NCI-H526 treated with DMSO at 0.1 percent for 48 hours (cell line): ENCODE data around the gene KPTN.

ENCODE experiments used
- DNase-seq: peaks from one replicate; lab custom pipeline; 2025; lab: John Stamatoyannopoulos, UW

KPTN gene

DNA sequence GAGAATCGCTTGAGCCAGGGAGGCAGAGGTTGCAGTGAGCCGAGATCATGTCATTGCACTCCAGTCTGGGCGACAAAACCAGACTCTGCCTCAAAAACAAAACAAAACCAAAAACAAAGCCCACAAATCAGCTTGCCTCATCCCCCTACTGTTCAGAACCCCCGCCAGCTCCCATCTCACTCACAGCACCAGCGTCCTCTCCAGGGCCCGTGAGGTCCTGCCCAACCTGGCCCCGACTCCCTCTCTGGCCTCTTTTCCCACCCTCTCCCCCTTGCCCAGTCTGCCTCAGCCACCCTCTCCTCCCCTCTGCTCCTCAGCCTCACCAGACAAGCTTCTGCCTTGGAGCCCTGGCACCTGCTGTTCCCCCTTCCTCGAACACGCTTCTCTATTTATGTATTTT is 16.1 kb downstream of the KPTN start:
- no peak for DNase-seq

DNA sequence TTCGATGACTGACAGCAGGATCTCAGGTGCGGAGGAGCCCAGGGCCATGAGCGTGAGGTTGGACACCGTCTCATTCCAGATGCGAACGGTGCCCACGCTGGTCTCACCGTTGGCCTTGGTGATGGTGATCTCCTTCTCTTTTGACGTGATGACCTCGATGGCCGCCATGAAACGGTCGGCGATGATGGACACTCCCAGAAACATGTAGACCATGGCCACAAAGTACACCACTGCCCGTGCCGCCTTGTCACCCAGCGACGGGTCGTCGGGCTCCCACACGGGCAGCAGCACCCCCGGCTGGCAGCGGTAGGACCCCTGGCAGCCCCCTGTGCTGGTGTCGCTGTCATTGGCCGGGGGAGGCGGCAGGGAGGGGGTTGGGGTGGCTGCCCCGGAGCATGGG is 18.1 kb downstream of the KPTN start:
- no peak for DNase-seq

DNA sequence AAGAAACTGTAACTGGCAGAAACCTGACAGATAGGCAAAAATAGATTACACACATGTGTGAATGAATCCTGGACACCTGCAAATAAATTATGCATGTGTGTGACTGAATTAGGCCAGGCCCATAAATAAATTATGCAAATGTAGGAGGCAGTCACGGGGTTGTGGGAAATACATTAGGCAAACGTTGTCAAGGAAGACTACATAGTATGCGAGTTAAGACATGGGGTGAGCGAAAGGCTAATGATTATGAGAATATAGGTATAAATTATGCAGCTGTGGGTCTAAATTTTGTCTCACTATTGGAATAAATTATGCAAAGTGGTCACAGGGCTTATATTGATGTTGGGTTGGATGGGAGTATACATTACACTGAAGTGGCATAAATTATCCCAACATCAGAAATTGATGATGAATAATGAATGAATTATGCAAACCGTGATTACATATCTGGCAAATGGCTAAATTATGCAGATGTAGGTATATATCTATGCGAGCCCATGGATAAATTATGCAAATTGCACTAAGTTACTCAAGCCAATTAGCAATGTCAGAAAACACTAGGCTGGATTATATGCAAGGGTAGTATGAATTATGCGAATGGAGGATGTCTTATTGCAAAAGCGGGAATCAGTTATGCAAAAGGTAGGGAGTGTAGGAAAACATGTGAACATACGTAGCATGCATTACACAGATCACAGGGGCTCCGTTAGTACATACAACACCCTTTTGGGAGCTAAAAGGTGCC is 19.2 kb downstream of the KPTN start:
- peak; percentile 96 for DNase-seq

DNA sequence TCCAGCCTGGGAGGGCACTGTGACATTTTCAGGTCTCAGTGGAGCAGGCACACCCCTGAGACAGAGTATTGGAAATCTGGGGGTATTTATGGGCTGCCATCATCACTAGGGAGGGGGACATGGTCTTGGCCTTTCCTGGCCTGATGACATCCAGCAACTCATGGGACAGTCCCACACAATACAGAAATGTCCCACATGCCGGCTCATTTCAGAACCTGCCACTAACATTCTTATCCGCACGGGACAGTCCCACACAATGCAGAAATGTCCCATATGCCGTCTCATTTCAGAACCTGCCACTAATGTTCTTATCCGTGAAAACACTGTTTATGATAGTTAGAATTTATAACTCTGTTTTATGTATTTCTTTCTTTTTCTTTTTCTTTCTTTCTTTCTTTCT is 22.1 kb downstream of the KPTN start:
- DNase-seq, result no peak

DNA sequence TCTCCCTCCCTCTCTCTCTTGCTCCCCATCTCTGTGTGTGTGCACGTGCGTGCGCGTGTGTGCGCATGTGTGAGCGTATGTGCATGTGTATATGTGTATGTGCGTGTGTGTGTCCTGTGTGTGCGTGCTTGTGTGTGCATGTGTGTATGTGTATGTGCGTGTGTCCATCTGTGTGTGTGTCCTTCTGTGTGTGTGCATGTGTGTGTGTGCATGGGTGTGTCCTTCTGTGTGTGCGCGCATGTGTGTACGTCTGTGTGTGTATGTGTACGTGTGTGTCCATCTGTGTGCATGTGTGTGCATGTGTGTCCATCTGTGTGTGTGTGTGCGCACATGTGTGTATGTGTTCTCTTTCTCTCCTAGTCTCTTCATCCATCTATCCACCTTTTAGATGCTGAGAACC is 24.5 kb downstream of the KPTN start:
- no peak for DNase-seq

DNA sequence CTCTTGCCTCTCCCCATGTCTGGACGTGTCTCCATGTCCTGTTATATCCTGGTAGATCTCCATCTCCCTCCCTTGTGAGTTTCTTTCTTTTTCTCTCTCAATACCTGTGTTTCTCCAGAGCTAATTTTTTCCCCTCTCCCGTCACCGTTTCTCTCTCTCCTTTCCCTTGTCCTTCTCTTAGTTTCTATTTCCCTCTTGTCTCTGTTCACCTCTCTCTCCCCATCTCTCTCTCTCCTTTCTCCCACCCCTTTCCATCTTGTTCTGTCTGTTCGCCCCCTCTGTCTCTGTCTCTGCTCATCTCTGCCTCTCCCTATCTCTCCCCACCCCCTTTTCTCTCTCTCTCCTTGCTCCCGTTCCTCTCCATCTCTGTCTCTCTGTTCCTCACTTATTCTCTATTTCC is 25.3 kb downstream of the KPTN start:
- DNase-seq, result no peak

DNA sequence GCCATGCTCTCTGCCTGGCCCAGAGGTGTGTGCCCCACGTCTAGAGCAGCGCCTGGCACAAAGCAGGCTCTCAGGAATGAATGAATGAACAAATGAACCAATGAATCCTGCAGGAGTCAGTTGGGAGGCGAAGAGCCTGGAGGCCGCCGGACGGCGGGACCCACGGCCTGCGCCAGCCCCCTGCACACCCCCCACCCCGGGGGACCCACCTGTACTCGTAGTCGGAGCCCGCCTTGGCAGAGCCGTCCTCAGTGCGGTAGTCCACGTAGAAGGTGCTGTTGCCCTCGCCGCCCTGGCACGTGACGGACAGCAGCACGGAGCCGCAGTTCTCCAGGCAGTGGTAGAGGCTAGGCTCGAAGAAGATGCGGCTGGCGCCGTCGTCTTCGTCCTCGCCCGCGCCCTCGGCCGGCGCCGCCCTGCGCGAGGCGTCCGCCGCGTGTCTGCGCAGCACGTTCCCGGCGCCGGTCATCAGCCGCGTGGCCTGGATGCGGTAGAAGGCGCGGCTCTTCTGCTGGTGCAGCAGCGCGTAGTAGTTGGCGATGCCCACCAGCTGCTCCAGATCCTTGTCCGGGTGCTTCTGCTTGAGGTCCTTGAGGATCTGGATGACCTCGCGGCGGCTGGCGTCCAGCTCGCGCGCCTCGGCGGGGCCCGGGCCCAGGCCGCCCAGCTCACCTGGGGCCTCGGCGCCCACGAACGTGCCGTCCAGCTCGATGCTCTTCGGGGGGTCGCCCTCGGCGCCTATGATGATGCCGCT is 27.1 kb downstream of the KPTN start:
- DNase-seq, result no peak

DNA sequence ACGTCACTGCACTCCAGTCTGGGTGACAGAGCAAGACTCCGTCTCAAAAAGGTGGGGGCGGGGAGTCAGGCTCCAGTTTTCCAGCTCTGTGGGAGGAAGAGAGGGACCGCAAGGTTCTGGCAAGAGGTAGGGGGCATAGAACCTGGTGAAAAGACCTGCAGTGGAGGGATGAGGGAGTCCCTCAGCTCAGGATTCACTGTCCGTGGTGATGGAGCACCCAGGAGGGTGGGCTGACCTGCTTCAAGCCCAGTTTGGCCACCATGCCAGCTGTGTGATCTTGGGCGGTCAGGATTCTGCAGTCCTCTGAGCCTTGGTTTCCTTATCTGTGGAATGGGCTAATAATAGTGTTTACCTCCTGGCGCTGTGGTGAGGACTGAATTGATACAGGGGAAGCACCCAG is 33.5 kb downstream of the KPTN start:
- no peak for DNase-seq

DNA sequence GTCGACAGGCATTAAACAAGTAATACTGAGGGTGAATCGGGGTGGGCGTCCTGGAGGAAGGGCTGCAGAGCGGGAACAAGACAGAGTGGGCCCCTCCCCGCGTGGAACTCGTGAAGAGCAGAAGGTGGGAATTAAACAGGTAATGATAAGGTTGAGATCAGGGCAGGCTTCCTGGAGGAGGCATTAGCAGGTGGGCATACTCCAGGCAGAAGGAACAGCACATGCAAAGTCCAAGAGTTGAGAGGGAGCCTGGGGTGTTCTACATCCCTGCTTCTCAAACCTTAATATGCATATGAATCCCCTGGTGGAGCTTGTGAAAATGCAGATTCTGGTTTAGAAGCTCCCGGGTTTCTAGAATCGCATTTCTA is 35.7 kb downstream of the KPTN start:
- no peak for DNase-seq

DNA sequence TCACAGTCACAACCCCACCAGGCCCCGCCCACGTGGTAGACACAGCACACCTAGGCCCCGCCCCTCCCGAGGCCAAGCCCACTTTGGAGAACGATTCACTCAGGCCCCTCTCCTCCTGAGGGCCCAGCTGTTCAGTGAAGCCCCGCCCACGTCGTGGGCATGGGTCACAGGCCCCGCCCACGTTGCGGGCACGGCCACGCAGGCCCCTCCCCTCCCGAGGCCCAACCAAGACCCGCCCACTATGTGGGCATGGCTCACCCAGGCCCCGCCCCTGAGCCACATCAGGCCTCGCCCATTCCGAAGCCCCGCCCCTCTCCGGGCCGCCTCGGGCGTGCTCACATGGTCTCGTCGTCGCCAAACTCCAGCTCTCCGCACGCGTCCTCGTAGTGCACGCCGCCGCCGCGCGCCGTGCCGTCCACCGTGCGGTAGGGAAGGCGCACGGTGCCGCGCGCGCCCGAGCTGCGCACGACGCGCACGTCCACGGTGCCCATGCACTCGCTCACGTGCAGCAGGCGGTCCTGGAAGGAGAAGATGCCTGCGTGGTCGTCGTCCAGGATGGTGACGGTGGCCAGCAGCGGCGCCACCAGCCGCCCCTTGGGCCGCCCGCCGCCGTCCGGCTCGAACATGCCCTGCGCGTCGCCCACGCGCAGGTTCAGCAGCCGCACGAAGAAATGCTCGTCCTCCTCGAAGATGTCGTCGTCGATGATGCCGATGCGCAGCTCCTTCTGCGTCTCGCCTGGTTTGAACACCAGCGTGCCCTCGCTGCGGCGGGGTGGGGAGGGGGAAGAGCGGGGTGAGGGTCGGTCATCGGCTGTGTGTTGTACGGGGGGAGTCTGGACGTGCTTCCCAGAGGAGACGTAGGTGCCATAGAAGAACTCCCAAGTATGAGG is 36.3 kb downstream of the KPTN start:
- DNase-seq, result peak; percentile 87

DNA sequence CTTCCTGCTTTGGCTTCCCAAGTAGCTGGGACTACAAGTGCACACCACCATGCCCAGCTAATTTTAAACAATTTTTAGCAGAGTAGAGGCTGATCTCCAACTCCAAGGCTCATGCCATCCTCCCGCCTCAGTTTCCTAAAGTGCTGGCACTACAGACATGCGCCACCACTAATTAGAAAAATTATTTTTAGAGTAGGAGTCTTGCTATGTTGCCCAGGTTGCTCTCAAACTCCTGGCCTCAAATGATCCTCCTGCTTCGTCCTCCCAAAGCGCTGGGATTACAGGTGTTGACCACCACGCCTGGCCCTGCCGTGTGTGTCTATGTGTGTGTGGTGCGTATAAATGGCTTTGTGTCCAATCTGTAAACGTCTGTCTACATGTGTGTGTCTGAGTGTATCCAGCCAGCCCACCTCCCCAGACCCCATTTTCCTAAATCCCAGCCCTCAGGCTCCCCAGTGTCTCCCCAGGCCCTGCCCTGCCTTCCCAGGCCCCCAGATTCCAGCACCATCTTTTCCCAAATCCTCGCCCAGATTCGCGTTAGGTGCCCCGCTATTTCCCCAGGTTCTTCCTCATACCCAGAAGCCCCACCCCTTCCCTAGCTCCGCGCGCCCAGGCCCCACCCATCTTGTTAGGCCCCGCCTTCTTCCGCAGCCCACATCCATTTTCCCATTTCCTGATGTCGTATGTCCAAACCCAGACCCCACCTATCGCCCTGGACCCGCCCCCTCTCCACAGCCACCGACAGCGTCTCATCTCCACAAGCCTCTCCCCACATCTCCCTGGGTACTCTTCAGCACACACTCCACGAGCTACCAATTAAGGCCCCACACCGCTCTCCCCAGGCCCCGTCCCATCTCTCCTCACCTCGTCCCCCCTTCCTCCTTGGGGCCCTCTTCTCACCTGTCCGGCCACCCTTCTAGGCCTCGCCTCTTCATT is 37.2 kb downstream of the KPTN start:
- peak; percentile 70 for DNase-seq

DNA sequence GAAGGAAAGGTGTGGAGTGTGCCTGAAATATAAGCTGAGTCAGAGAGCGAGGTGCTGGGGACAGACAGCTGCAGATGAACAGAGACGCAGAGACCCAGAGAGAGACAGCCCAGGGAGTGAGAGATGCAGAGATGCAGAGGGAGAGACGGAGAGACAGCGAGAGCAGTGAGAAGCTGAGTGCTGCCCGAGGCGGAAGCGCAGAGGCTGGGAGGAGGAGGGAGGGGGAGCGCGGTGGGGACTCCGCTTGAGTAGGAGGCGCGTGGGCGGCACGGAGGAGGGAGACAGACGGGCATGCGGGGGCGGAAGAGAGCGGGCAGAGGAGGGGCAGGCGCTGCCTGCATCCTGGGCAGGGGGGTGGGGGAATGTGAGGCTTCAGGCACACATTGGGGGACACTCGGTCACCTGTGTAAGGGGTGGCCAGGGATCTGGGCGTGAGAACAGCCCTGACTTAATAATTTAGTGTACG is 38.0 kb downstream of the KPTN start:
- peak; percentile 14 for DNase-seq

DNA sequence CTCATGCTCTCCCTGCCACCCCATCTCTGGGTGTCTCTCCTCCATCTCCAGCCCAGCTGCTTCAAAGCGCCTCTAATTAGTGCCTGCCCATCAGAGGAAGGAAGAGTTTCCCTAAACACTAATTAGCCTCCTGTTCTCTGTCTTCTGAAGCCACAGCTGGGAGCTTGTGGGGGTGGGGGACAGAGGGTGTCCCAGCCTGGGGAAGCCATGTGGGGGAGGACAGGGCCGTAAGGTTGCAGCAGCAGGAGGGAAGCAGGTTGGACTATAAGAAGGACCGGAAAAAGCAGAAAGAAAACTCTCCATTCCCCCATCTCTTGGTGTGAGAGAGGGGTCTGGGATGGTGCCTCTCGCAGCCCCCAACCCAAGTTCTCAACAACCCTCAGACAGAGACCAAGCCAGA is 38.5 kb downstream of the KPTN start:
- no peak for DNase-seq

DNA sequence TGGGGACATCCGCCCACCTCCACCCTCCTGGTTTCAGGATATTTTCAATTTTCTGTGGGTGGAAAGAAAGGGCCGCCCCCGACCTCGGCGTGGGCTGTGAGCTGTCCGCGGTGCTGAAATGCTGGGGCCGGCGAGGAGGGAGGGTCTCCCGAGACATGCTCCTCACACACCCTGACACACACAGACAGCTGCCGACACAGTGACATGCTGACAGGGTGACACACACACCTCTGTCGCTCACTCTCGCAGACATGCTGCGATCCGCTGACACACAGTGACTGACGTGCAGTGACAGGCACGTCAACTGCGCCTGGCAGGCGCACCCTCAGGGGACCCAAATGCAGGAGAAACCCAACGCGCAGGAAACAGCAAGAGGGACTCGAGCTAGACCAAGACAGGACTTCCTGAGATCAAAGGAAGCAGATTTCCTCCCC is 39.6 kb downstream of the KPTN start:
- DNase-seq, result no peak

DNA sequence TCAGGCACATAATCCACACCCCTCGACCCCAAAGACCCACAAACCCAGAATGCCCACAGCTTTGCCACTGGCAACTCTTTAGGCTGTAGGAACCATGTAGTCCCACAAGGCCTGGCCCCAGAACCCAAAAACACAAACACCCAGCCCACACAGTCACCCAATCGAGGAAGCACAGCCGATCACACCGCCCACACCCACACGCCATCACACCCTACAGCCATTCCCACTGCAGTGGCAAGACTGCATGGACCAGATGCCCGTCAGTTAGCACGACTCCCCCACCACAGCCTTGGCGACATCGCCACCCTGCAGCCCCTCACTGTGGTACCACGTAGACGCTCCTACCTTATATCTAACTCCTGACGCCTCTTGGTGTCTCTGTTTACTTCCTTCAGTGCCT is 40.7 kb downstream of the KPTN start:
- no peak for DNase-seq

DNA sequence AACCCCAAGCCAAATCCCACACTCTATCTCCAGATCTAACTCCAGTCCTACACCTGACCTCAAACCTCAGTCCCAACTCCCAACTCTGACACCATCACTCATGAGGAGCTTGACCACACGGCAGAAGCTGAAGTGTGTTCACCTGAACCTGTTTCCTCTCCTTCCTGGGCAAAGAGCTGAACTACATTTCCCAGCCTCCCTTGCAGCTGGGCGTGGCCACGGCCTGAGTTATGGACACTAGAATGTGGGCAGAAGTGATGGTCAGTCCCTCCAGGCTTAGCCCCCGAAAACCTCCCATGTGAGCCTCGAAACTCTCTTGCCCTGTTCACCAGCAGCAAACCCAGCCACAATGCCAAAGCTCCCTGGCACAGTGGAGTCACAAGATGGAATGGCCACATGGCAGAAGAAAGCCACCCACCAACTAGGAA is 45.2 kb downstream of the KPTN start:
- DNase-seq, result no peak

DNA sequence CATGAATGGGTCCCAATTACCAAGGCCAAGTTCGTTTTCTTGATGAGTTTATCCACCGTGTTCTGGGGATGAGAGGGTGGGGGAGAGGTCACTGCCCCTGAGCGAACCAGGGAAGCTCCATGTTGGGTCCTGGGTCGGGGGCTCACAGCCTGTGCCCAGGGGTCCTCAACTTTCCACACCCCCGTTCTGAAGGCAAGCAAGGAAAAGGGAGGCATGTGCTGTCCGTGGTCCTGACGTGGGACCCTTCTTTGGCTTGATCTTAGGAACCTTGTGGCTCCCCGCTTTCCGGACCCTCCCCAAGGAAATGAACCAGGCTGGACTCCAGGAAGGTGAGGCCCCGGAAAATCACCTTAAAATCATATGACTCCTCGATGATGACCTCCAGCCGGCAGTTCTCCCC is 46.5 kb downstream of the KPTN start:
- DNase-seq, result no peak

DNA sequence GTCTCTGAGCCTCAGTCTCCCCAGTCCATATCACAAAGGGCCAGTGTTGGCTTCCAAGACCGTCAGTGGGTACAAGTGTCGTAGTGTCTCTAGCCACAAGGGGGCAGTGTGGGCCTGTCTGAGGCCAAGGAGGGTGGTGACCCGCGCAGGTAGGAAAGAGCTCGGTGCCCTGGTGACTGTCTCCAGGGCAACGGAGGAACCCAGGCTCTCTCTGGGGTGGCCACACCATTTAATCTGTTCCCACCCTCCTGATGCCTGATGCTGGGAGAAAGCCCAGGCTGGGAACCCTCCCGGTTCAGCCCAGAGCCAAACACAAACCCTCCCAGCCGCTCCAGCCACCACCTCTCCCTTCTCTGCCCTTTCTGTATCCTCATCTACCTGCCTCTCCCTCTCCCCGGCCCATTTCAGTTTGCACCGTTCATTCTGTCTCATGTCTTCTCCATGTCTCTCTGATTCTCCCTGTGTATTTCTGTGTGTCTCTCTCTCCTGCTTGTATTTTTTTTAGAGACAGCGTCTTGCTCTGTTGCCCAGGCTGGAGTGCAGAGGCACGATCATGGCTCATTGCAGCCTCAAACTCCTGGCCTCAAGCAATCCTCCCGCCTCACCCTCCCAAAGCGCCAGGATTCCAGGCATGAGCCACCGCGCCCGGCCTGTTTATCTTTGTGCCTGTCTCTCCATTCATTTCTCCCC is 47.2 kb downstream of the KPTN start:
- peak; percentile 46 for DNase-seq

DNA sequence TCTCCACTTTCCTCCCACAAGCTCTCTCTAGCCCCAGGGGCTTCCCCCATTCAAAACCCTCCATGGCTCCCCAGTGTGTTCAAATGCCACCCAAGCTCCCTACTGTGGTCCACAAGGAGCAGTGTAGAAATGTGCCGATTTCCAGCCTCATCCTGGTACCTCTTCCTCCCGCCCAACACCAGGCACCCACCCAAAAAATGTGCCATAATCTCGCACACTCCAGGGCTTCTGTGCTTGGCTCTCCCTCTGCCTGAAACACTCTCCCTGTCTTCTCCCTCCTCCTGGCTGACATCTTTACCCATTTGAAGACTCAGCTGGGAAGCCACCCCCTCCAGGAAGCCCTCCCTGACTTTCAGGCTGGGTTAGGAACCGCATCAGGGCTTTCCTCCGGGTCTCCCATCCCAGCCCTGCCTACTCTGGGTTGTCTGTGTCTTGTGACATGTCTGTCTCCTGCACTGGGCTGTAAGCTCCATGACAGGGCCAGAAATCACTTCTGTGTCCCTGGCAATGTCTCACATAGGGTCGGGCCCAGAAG is 48.1 kb downstream of the KPTN start:
- no peak for DNase-seq

DNA sequence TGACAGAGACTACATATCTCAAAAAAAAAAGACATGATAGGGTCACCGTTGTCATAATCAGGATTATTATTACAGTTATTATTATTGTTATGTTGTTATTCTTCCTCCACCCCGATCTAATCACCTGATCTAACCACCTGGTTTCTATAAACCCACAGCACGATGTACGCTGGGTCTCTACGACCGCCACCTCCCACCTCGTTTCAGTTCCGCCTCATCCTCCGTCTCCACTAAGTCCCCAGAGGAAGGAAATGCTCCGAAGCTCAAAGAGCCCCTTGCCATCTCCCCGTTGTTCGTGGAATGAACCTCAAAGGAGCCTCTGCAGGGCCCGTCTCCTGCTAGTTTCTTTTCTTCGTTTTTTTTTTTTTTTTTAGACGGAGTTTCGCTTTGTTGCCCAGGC is 48.8 kb downstream of the KPTN start:
- no peak for DNase-seq

DNA sequence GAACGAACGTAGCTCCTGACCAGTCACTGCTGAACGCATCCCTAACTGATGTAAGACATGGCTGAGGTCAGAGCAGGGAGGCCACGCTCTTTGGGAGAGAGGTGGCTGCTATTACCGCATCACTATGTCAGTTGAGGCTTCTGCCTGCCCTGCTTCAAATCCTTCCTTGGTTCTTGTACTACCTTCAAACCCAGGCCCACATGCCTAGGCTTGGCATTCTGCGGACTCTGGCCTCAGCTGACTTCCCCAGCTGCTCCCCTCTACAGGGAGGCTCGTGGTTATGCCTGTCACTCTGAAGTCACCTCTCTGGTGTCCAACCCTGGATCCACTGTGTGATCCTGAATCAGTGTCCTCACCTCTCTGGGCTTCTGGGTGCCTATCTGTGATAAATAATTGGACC is 49.9 kb downstream of the KPTN start:
- no peak for DNase-seq
